Right atrium auricular region (tissue), 2 donors: Measurements from ENCODE around the gene TMCC3. TPM values are rescaled to one million over a fixed set of nuclear protein-coding genes. Genes with fewer than 3 reads are reported as not detected.

Source experiments
- DNase-seq: peaks from one replicate; pipeline ENCODE4 v3.0.0-alpha.2; 2019; ENCODE audit warnings: low spot score
- H3K27ac ChIP-seq, 2 donors: fragments of 200-600 bp; sonication (generic); 1 replicate in 1 of 2; 2 replicates in 1 of 2; pipeline ENCODE4 v1.5.1; 2016 to 2019
- H3K27me3 ChIP-seq, 2 donors: fragments of 200-600 bp; sonication (generic); one replicate each; pipeline versions ENCODE4 v1.5.1 to v1.6.0; 2017 to 2019
- H3K36me3 ChIP-seq: fragments of 200-600 bp; sonication (generic); one replicate; pipeline ENCODE4 v1.5.1; 2016
- H3K4me1 ChIP-seq, 2 donors: fragments of 200-600 bp; sonication (generic); one replicate each; pipeline versions ENCODE4 v1.5.1 to v1.6.0; 2017 to 2019
- H3K4me3 ChIP-seq, 2 donors: fragments of 200-600 bp; sonication (generic); 1 replicate in 1 of 2; 2 replicates in 1 of 2; pipeline ENCODE4 v1.5.1; 2017 to 2019; ENCODE audit warnings: mild to moderate bottlenecking in 1 of 2, moderate library complexity in 1 of 2
- H3K9me3 ChIP-seq, 2 donors: fragments of 200-600 bp; sonication (generic); one replicate each; pipeline ENCODE4 v1.5.1; 2019
- CTCF ChIP-seq, 2 donors: fragments of 200-600 bp; sonication (generic); IDR thresholded peaks; one replicate each; pipeline ENCODE4 v1.5.1; 2019; ENCODE audit warnings: antibody characterized with exemption in 2 of 2
- total RNA-seq, 2 donors: library from RNA; depleted of rRNA; stranded (reverse); fragments of >200 nt; gene quantifications; one replicate each; pipeline ENCODE4 v1.1.0, GENCODE V29; 2016

The TMCC3 gene
- total RNA-seq, 2 donors from 2014 or later = 4.4 to 4.7 TPM

GRCh38 chr12:94690198-94690771, 39.9 kb upstream of the TMCC3 start:
- Histone ChIP-seq H3K4me1 (peaks cover 0 to 18% of the 10 kb centered on the region in 2 donors), H3K9me3 (no peaks in the 10 kb centered on the region), H3K36me3 (no peaks in the 10 kb centered on the region), H3K4me3 (peak overlapping the region; percentile 12 to 27), H3K27me3 (no peaks in the 10 kb centered on the region), H3K27ac (peak overlapping the region; percentile 11 to 43)
- DNase-seq = no peak
- no peak for TF ChIP-seq CTCF (IDR thresholded peaks at IDR 0.05)

- DNase-seq = no peak
- Histone ChIP-seq H3K27ac (peak overlapping the region; percentile 11 to 43), H3K4me1 (peaks cover 0 to 18% of the 10 kb centered on the region in 2 donors), H3K4me3 (peak overlapping the region; percentile 12 to 27), H3K27me3 (no peaks in the 10 kb centered on the region), H3K36me3 (no peaks in the 10 kb centered on the region), H3K9me3 (no peaks in the 10 kb centered on the region)
- TF ChIP-seq CTCF (IDR thresholded peaks at IDR 0.05) = no peak
Measured at GRCh38 chr12:94689646-94690036, 39.3 kb upstream of the TMCC3 start.

- peaks cover 0 to 18% of the 10 kb centered on the region in 2 donors for H3K4me1 ChIP-seq
- no peak for TF ChIP-seq CTCF (IDR thresholded peaks at IDR 0.05)
- H3K9me3 ChIP-seq = no peaks in the 10 kb centered on the region
- peak overlapping the region; percentile 11 to 43 for H3K27ac ChIP-seq
- peak overlapping the region in 1 of 2 donors; percentile 27 for H3K4me3 ChIP-seq
- H3K36me3 ChIP-seq = no peaks in the 10 kb centered on the region
- no peak for DNase-seq
- no peaks in the 10 kb centered on the region for H3K27me3 ChIP-seq
Measured at GRCh38 chr12:94689002-94689645, 38.8 kb upstream of the TMCC3 start.

GRCh38 chr12:94687891-94688290, 37.5 kb upstream of the TMCC3 start:
- Histone ChIP-seq H3K4me3 (no peak overlapping the region), H3K27me3 (no peaks in the 10 kb centered on the region), H3K36me3 (no peaks in the 10 kb centered on the region), H3K9me3 (no peaks in the 10 kb centered on the region), H3K27ac (no peak overlapping the region), H3K4me1 (peaks cover 0 to 18% of the 10 kb centered on the region in 2 donors)
- DNase-seq = no peak
- no peak for TF ChIP-seq CTCF (IDR thresholded peaks at IDR 0.05)

- H3K27me3 ChIP-seq = no peaks in the 10 kb centered on the region
- peaks cover 0 to 18% of the 10 kb centered on the region in 2 donors for H3K4me1 ChIP-seq
- no peak for TF ChIP-seq CTCF (IDR thresholded peaks at IDR 0.05)
- H3K4me3 ChIP-seq = no peak overlapping the region
- H3K36me3 ChIP-seq = no peaks in the 10 kb centered on the region
- no peaks in the 10 kb centered on the region for H3K9me3 ChIP-seq
- no peak for DNase-seq
- no peak overlapping the region for H3K27ac ChIP-seq
Measured at GRCh38 chr12:94686834-94687628, 36.7 kb upstream of the TMCC3 start.
